AG10803 (cell line): Measurements from ENCODE around the gene THOC6.

ENCODE experiments used
- DNase-seq: peaks from one replicate; pipeline ENCODE4 v3.0.0; 2010; ENCODE audit warnings: low read depth
- H3K4me3 ChIP-seq: 2 replicates; pipeline ENCODE4 v1.5.1; 2011; ENCODE audit warnings: mild to moderate bottlenecking, low read length, control low read depth
- TF ChIP-seq, protein P1 (sequence below): conservative IDR thresholded peaks from 2 replicates; pipeline ENCODE4 v1.5.1; 2011; ENCODE audit warnings: mild to moderate bottlenecking, low read length, control low read depth, inconsistent platforms

Gene THOC6

DNA sequence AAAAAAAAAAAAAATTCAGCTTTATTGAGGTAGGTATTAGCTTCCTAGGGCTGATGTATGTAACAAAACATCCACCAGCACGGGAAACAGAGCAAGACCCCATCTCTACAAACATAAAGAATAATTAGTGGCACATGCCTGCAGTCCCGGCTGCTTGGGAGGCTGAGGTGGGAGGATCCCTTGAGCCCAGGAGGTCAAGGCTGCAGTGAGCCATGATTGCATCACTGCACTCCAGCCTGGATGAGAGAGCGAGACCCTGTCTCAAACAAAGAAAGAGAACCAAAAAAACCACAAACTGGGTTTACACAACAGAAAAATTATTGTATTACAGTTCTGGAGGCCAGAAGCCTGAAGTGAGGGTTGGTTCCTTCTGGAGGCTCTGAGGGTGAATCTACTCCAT lies 18.5 kb downstream of the THOC6 start:
- DNase-seq = no peak
- H3K4me3 ChIP-seq = no peak overlapping the region
- TF ChIP-seq, protein P1, sequence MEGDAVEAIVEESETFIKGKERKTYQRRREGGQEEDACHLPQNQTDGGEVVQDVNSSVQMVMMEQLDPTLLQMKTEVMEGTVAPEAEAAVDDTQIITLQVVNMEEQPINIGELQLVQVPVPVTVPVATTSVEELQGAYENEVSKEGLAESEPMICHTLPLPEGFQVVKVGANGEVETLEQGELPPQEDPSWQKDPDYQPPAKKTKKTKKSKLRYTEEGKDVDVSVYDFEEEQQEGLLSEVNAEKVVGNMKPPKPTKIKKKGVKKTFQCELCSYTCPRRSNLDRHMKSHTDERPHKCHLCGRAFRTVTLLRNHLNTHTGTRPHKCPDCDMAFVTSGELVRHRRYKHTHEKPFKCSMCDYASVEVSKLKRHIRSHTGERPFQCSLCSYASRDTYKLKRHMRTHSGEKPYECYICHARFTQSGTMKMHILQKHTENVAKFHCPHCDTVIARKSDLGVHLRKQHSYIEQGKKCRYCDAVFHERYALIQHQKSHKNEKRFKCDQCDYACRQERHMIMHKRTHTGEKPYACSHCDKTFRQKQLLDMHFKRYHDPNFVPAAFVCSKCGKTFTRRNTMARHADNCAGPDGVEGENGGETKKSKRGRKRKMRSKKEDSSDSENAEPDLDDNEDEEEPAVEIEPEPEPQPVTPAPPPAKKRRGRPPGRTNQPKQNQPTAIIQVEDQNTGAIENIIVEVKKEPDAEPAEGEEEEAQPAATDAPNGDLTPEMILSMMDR = no peak

DNA sequence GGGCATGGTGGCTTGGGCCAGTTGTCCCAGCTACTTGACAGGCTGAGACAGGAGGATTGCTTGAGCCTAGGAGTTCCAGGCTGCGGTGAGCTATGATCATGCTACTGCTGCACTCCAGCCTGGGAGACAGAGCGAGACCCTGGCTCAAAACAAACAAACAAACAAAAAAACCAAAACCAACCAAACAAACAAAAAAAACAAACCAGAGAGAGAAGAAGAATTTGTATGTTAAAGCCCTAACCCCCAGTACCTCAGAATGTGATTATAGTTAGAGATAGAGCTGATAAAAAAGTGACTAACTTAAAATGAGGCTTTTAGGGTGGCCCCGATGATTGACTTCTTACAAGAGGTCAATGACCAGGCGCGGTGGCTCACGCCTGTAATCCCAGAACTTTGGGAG lies 20.9 kb downstream of the THOC6 start:
- no peak overlapping the region for H3K4me3 ChIP-seq
- TF ChIP-seq, protein P1 = no peak
- no peak for DNase-seq

DNA sequence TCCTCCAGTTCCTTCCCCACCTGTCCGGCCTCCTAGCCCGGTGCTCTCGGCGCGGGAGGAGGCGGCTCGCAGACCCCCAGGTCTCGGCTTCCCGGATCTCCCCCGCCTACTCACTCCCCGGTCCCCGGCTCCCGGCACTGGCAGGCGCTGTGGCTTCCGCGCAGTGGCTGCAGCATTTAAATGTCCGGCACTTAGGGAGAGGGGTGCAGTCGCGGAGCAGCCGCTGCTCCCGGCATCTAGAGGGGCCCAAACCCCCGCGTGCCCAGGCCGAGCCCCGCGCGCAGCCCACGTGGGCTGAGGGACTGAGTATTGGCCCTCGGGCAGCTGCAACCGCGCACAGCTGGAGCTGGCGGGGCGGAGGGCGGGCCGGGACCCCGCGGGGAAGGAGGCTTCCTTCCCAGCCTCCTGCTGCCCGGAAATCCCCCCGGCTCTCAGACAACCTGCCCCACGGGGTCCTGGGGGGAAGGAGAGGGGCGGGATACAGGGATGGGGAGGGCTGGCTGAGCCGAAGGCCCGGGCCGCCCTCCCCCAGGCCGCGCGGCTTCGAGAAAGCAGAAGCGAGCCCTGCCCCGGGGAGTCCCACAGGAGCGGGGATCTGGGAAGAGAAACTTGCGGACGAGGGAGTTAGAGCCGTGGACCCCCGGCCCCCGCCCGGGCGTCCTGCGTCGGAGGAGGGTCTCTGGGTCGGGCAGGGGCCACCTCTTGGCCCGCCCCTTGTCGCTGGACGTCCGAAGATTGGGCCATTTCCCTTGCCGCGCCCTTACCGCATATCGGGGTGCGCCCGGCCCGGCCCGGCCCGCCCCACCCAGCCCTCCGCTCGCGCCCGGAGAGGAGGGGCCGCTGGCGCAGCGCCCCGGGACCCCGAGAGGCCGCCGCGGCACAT lies 22.2 kb downstream of the THOC6 start, which contains the start of gene MMP25:
Gene MMP25 (plus strand): TSS at position 804 of the 883 bp plus-strand sequence. CDS start 357 bp downstream, outside the sequence.
- peak within 1 kb of the TSS; percentile 43 for H3K4me3 ChIP-seq
- no peak for DNase-seq
- TF ChIP-seq, protein P1 = no peak

DNA sequence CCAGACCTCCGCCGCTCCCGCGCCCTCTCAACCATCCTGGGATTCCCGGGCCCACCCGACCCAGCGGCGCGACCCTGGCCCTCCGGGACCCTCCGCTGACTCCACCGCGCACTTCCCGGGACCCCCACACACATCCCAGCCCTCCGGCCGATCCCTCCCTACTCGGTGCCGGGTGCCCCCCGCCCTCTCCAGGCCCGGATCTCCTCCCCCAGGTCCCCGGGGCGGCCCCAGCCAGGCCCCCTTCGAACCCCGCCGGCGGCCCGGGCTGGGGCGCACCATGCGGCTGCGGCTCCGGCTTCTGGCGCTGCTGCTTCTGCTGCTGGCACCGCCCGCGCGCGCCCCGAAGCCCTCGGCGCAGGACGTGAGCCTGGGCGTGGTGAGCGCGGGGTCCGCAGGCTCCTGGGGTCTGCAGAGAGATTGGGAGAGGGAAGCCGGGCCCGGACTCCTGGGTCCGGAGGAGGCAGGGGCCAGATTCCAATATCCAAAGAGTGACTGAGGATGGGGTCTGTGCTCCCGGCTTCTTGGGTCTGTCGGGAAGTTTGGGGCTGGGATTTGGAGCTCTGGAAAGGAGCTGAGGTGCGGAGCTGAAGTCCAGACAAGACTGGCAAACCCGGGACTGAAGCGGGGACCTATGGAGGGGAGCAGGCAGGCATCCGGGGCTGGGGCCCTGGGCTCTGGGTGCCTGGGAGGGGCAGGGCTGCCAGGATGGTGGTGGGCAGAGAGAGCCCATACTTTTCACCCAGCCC lies 23.0 kb downstream of the THOC6 start:
- no peak for DNase-seq
- TF ChIP-seq, protein P1 = no peak
- H3K4me3 ChIP-seq = no peak overlapping the region

DNA sequence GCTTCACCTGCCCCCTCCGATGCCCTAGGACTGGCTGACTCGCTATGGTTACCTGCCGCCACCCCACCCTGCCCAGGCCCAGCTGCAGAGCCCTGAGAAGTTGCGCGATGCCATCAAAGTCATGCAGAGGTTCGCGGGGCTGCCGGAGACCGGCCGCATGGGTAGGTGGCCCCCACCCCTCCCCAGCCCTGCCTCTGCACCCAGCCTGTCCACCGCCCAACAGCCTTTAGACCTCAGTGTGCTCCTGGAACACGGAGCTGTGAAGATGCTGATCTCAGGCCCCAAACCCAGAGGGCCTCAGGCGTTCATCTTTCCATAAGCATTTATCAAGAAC lies 23.5 kb downstream of the THOC6 start:
- DNase-seq = no peak
- TF ChIP-seq, protein P1 = no peak
- no peak overlapping the region for H3K4me3 ChIP-seq

DNA sequence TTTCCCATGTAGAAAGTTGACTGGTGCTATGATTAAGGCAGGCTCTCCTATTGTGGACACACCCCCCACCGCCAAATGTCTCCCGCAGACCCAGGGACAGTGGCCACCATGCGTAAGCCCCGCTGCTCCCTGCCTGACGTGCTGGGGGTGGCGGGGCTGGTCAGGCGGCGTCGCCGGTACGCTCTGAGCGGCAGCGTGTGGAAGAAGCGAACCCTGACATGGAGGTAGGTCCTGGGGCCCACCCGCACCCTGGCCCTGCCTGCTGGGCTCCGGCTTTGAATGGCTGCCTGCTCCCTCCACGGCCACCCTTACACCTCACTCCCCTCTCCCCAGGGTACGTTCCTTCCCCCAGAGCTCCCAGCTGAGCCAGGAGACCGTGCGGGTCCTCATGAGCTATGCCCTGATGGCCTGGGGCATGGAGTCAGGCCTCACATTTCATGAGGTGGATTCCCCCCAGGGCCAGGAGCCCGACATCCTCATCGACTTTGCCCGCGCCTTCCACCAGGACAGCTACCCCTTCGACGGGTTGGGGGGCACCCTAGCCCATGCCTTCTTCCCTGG lies 26.2 kb downstream of the THOC6 start:
- no peak overlapping the region for H3K4me3 ChIP-seq
- TF ChIP-seq, protein P1 = no peak
- no peak for DNase-seq

DNA sequence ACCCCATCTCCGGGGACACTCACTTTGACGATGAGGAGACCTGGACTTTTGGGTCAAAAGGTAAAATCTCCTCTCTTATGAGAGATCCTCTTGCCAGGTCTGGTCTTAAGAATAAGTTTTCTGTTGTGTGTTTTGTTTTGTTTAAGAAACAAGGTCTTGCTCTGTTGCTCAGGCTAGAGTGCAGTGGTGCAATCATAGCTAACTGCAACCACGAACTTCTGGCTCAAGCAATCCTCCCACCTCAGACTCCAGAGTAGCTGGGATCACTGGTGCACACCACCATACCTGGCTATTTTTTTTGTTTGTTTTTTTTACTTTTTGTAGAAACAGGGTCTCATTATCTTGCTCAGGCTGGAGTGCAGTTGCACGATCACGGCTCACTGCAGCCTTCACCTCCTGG lies 26.7 kb downstream of the THOC6 start:
- DNase-seq = no peak
- TF ChIP-seq, protein P1 = no peak
- no peak overlapping the region for H3K4me3 ChIP-seq
